ENCODE measurements around the gene TMEM240.
"Not testable (repeated sequence)": the region's sequence is repeated elsewhere in the genome, so short reads cannot be mapped to it uniquely, and the experiment has no call there.

The TMEM240 gene

GRCh38 chr1:1536938-1537546 lies 3.4 kb downstream of the TMEM240 start:
- Histone ChIP-seq H3K36me3 (ENCODE audit: control insufficient read depth, insufficient read depth, low read length) (no peaks in the 10 kb centered on the region), H2AFZ (no peak overlapping the region), H3K4me2 (ENCODE audit: low read length) (no peak overlapping the region), H3K27me3 (ENCODE audit: control insufficient read depth, insufficient read depth, low read length) (no peaks in the 10 kb centered on the region), H3K9ac (no peak overlapping the region), H3K9me3 (ENCODE audit: control insufficient read depth, low read length) (no peaks in the 10 kb centered on the region), H3K79me2 (no peaks in the 10 kb centered on the region), H3K27ac (no peak overlapping the region), H3K4me1 (no peaks in the 10 kb centered on the region), H3K4me3 (ENCODE audit: low read depth, low read length) (no peak overlapping the region)
- TF ChIP-seq CTCF (IDR thresholded peaks at IDR 0.05): no peak

GRCh38 chr1:1536019-1536937 lies 4.1 kb downstream of the TMEM240 start:
- H3K27ac ChIP-seq: no peak overlapping the region
- H3K36me3 ChIP-seq (ENCODE audit: control insufficient read depth, insufficient read depth, low read length): no peaks in the 10 kb centered on the region
- no peak overlapping the region for H3K9ac ChIP-seq
- no peaks in the 10 kb centered on the region for H3K27me3 ChIP-seq (ENCODE audit: control insufficient read depth, insufficient read depth, low read length)
- no peaks in the 10 kb centered on the region for H3K79me2 ChIP-seq
- H3K4me2 ChIP-seq (ENCODE audit: low read length): no peak overlapping the region
- H3K4me1 ChIP-seq: no peaks in the 10 kb centered on the region
- H2AFZ ChIP-seq: no peak overlapping the region
- H3K4me3 ChIP-seq (ENCODE audit: low read depth, low read length): no peak overlapping the region
- H3K9me3 ChIP-seq (ENCODE audit: control insufficient read depth, low read length): no peaks in the 10 kb centered on the region
- no peak for TF ChIP-seq CTCF (IDR thresholded peaks at IDR 0.05)

- no peak for TF ChIP-seq CTCF (IDR thresholded peaks at IDR 0.05)
- Histone ChIP-seq H3K4me2 (ENCODE audit: low read length) (no peak overlapping the region), H3K4me3 (ENCODE audit: low read depth, low read length) (no peak overlapping the region), H3K4me1 (no peaks in the 10 kb centered on the region), H3K27ac (no peak overlapping the region), H3K36me3 (ENCODE audit: control insufficient read depth, insufficient read depth, low read length) (no peaks in the 10 kb centered on the region), H3K79me2 (no peaks in the 10 kb centered on the region), H3K9ac (no peak overlapping the region), H2AFZ (no peak overlapping the region), H3K27me3 (ENCODE audit: control insufficient read depth, insufficient read depth, low read length) (no peaks in the 10 kb centered on the region), H3K9me3 (ENCODE audit: control insufficient read depth, low read length) (no peaks in the 10 kb centered on the region)
Measured at GRCh38 chr1:1535201-1536018, 5.0 kb downstream of the TMEM240 start.

- Histone ChIP-seq H3K9ac (no peak overlapping the region), H3K4me3 (ENCODE audit: low read depth, low read length) (no peak overlapping the region), H3K4me2 (ENCODE audit: low read length) (no peak overlapping the region), H3K27ac (no peak overlapping the region), H3K27me3 (ENCODE audit: control insufficient read depth, insufficient read depth, low read length) (no peaks in the 10 kb centered on the region), H3K79me2 (no peaks in the 10 kb centered on the region), H3K9me3 (ENCODE audit: control insufficient read depth, low read length) (no peaks in the 10 kb centered on the region), H3K36me3 (ENCODE audit: control insufficient read depth, insufficient read depth, low read length) (no peaks in the 10 kb centered on the region), H2AFZ (no peak overlapping the region), H3K4me1 (no peaks in the 10 kb centered on the region)
- no peak for TF ChIP-seq CTCF (IDR thresholded peaks at IDR 0.05)
Measured at GRCh38 chr1:1534401-1535154, 5.8 kb downstream of the TMEM240 start.

- H2AFZ ChIP-seq; H3K9me3 ChIP-seq (ENCODE audit: control insufficient read depth, low read length); H3K27ac ChIP-seq; H3K79me2 ChIP-seq; H3K4me1 ChIP-seq; H3K9ac ChIP-seq; H3K4me3 ChIP-seq (ENCODE audit: low read depth, low read length); H3K4me2 ChIP-seq (ENCODE audit: low read length); H3K36me3 ChIP-seq (ENCODE audit: control insufficient read depth, insufficient read depth, low read length); H3K27me3 ChIP-seq (ENCODE audit: control insufficient read depth, insufficient read depth, low read length): not testable (repeated sequence)
Measured at GRCh38 chr1:1533894-1534291, 6.5 kb downstream of the TMEM240 start.

GRCh38 chr1:1533176-1533893 lies 7.1 kb downstream of the TMEM240 start:
- not testable (repeated sequence) for H3K4me3 ChIP-seq (ENCODE audit: low read depth, low read length); H3K27ac ChIP-seq; H2AFZ ChIP-seq; H3K4me1 ChIP-seq; H3K9me3 ChIP-seq (ENCODE audit: control insufficient read depth, low read length); H3K9ac ChIP-seq; H3K4me2 ChIP-seq (ENCODE audit: low read length); H3K79me2 ChIP-seq; H3K36me3 ChIP-seq (ENCODE audit: control insufficient read depth, insufficient read depth, low read length); H3K27me3 ChIP-seq (ENCODE audit: control insufficient read depth, insufficient read depth, low read length)

Data from parathyroid adenoma (tissue), 2 donors.